ENCODE results near the gene FLYWCH2.

DNA sequence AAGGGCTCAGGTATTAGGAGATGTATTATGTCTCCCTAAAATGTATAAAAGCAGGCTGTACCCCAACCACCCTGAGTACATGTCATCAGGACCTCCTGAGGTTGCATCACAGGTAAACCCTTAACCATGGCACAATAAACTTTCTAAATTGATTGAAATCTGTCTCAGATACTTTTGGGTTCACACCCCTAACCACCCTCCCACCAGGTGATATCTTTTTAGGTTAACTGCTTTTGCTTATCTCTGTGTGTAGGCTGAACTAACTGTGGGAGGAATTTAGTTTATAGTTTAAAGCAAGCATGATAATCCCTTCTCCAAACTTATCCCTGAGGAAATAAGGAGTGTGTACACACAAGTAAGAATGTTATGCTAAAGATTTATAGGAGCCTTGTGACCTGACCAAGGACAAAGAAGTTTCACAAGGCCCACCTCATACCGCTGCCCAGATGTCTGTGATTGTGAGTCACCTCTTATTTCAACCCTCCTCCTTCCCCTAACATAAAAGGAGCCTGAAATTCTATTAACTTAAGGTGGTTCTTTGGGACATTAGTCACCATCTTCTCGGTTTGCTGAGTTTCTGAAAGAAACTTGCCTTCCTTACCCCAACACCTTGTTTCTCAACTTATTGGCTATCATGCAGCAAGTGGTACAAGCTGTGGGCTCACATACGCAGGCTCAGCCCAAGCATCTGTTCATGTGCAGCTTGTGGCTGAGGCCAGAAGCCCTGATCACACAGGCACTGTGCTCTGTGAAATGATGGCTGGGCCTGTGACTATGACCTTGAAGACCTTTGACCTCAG lies 36.3 kb upstream of the FLYWCH2 start:
- TF ChIP-seq, protein P1, sequence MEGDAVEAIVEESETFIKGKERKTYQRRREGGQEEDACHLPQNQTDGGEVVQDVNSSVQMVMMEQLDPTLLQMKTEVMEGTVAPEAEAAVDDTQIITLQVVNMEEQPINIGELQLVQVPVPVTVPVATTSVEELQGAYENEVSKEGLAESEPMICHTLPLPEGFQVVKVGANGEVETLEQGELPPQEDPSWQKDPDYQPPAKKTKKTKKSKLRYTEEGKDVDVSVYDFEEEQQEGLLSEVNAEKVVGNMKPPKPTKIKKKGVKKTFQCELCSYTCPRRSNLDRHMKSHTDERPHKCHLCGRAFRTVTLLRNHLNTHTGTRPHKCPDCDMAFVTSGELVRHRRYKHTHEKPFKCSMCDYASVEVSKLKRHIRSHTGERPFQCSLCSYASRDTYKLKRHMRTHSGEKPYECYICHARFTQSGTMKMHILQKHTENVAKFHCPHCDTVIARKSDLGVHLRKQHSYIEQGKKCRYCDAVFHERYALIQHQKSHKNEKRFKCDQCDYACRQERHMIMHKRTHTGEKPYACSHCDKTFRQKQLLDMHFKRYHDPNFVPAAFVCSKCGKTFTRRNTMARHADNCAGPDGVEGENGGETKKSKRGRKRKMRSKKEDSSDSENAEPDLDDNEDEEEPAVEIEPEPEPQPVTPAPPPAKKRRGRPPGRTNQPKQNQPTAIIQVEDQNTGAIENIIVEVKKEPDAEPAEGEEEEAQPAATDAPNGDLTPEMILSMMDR (conservative IDR thresholded peaks at IDR 0.05; ENCODE audit: low read depth, low read length) = no peak
- TF ChIP-seq EZH2 (IDR thresholded peaks at IDR 0.05; ENCODE audit: borderline replicate concordance, low read depth, low read length, poor library complexity, severe bottlenecking) = no peak
